ENCODE results near the gene ALG14.
A peak's percentile ranks its signal among the peaks of the same experiment; 100 is the strongest.

GRCh38 chr1:95072532-95073419 is at the start of gene ALG14:
- no peak for TF ChIP-seq EP300 (IDR thresholded peaks at IDR 0.05)
- TF ChIP-seq, protein P1, sequence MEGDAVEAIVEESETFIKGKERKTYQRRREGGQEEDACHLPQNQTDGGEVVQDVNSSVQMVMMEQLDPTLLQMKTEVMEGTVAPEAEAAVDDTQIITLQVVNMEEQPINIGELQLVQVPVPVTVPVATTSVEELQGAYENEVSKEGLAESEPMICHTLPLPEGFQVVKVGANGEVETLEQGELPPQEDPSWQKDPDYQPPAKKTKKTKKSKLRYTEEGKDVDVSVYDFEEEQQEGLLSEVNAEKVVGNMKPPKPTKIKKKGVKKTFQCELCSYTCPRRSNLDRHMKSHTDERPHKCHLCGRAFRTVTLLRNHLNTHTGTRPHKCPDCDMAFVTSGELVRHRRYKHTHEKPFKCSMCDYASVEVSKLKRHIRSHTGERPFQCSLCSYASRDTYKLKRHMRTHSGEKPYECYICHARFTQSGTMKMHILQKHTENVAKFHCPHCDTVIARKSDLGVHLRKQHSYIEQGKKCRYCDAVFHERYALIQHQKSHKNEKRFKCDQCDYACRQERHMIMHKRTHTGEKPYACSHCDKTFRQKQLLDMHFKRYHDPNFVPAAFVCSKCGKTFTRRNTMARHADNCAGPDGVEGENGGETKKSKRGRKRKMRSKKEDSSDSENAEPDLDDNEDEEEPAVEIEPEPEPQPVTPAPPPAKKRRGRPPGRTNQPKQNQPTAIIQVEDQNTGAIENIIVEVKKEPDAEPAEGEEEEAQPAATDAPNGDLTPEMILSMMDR (IDR thresholded peaks at IDR 0.05) = no peak
- TF ChIP-seq POLR2A (IDR thresholded peaks at IDR 0.05) = peak; percentile 44 to 66
